D341Med (cell line): Measurements from ENCODE around the gene P2RX6.
"Not testable (repeated sequence)": the region's sequence is repeated elsewhere in the genome, so short reads cannot be mapped to it uniquely, and the experiment has no call there.

ENCODE experiments used
- DNase-seq: peaks from one replicate; pipeline ENCODE4 v3.0.0; 2012; ENCODE audit warnings: low spot score

P2RX6 gene

DNA sequence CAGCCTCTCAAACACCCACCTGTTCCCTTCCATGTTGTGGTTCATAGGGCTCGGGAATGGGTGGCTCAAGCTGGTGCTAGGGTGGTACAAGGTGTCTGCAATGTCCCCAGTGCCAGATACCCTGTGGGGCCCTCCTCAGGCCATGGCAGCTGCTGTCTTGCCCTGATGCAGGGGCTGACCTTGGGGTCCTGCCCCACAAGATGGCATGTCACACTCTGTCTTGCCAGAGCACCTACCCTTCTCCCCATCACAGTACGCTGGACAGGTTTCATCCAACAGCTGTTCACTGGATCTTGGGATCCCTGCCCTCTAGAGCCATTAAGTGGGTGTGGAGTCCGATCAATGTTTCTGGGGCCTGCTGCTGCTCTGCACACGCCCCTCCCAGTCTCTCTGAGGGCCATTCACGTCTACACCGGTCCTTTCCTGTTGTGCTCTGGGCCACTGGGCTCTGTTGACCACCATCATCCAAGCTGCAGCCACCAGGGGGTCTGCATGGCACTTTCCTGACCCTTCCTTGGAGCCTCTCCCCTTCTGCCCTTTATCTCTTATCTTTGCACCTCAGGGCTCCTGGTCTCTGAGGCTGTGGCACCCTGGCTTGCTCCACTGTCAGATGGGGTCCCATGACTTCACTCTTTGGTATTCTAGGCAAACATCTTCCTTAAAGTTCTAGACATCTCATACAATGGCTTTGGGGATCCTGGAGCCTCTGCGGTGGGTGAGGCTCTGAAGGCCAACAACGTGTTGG, 37.9 kb downstream of the P2RX6 start:
- DNase-seq: peak; percentile 16

- DNase-seq: peak; percentile 20
Observed at GRCh38 chr22:21054046-21054713, 39.2 kb downstream of the P2RX6 start.

DNA sequence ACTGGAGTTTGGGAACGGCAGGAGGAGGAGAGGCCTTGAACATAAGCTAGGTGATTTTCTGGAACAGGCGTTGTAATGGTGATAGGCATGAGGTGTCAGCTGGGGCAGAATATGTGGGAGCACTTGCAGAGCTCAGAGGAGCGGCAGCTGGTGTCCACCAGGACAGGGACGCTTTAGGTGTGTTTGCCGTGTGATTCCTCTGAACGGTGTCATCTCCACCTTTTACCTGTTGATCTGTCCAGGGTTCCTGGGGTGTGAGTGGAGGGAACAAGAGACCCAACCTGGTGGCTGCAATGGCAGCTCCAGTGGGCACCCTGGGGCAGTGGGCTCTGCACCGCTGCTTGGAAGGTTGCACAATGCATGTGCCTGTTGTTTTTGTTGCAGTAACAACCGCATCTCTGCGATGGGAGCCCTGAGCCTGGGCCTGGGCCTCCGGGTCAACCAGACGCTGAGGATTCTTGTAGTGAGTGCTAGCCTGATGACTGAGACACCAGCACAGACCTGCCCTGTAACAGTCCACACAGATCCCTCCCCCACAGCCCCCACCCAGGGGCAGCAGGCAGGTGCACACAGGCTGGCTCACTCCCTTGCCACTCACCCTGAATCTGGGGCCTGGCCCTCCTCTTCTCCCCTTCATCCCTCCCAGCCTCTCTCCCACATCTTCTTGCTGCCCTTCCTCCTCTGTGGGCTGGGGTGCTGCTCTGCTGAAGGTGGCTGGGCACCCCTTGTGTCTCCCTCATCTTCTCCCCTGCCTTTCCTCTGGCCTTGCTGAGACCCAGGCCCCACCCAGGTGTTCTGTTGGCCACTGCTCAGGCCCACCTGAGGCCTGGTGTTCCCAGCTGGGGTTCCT, 40.0 kb downstream of the P2RX6 start:
- peak; percentile 27 for DNase-seq

DNA sequence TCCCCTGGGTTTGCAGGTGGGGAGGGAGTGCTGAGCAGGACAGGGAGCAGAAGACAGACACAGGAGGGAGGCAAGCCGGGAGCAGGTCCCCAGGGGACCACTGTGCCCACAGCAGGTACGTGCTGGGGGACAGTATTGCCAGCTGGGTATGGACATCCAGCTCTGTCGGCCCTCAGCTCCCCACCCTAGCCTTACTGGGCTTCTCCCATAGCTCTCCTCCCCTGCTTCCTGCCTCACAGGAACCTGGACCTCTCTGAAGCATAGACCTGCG, 40.5 kb downstream of the P2RX6 start:
- DNase-seq: no peak

DNA sequence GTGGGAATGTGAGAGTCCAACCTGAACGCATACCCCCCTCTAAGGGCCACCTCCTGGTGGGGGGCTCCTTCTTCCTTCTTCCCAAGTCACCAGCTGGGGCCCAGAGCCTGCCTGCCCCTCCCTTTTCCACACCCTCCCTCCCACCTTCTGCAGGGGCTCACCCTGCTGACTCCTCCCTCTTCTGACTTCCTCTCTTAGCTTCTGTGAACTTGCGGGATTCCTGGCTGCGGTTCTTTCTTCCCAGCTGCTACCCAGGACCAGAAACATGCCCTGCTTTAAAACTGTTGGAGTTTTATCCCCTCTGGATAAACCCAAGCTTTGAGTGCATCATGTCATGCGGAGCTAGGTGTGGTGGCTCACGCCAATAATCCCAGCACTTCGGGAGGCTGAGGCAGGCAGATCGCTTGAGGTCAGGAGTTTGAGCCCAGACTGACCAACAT, 40.9 kb downstream of the P2RX6 start:
- DNase-seq: peak; percentile 21

DNA sequence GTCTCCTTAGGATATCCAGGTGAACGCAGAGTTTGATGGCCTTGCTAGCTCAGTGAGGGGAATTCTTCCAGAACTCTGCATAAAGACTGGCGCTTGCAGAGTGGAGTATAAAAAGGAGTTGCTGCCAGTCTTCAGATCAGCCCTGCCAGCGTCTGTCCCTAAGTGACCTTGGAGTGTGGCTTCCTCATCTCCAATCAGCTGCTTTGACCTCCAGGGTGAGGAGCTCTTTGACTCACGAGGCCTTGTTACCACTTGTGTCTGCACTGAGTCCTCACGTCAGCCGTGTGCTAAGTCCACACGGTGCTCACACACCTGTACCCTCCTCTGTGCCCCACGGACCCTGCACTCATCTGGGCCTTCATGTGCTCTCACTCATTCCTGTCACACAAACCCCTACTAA, 45.4 kb downstream of the P2RX6 start:
- DNase-seq: not testable (repeated sequence)

GRCh38 chr22:21061660-21062321, 46.8 kb downstream of the P2RX6 start:
- not testable (repeated sequence) for DNase-seq

DNA sequence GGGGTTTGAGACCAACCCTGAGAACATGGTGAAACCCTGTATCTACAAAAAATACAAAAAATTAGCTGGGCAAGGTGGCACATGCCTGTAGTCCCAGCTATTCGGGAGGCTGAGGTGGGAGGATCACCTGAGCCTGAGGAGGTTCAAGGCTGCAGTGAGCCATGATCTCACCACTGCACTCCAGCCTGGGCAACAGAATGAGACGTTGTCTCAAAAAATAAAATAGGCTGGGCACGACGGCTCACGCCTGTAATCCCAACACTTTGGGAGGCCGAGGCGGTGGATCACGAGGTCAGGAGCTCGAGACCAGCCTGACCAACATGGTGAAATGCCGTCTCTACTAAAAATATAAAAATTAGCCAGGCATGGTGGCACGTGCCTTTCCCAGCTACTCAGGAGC, 49.5 kb downstream of the P2RX6 start:
- DNase-seq: not testable (repeated sequence)

DNA sequence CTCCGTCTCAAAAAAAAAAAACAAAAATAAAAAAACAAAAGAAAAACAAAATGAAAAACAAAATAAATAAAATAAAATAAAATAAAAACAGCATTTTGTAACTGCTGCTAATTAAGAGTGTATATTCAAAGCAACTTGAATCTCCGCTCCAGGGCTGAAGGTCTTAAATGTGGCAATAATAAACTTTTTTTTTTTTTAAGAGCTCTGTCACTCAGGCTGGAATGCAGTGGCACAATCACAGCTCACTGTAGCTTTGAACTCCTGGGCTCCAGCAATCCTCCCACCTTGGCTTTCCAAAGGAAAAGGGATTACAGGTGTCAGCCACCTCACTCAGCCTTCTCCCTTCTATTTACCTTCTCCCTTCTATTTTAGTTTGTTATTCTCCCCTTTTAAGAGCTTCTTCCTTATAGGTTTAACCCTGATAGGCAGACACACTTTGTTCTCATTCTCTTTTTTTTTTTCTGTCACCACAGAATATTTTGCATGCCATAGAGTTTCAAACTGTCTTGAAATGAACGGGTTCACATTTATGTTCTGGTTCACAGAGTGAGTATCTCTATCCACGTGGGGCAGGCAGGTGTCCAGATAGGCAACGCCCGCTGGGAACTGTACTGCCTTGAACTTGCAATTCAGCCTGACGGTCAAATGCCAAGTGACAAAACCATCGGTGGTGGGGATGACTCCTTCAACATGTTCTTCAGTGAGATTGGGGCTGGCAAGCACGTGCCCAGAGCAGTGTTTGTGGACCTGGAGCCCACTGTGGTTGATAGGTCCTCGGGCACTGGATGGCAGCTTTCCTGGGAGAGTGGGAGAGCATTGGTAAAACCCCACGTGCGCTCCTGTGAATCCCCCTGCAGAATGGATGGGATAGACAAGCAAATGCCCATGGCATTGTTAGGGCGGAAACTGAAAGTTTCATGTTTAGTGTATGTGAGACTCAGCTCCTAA, 50.2 kb downstream of the P2RX6 start:
- no peak for DNase-seq

- no peak for DNase-seq
Observed at GRCh38 chr22:21067075-21067900, 52.3 kb downstream of the P2RX6 start.

- DNase-seq: no peak
Observed at GRCh38 chr22:21067901-21068680, 53.1 kb downstream of the P2RX6 start.

DNA sequence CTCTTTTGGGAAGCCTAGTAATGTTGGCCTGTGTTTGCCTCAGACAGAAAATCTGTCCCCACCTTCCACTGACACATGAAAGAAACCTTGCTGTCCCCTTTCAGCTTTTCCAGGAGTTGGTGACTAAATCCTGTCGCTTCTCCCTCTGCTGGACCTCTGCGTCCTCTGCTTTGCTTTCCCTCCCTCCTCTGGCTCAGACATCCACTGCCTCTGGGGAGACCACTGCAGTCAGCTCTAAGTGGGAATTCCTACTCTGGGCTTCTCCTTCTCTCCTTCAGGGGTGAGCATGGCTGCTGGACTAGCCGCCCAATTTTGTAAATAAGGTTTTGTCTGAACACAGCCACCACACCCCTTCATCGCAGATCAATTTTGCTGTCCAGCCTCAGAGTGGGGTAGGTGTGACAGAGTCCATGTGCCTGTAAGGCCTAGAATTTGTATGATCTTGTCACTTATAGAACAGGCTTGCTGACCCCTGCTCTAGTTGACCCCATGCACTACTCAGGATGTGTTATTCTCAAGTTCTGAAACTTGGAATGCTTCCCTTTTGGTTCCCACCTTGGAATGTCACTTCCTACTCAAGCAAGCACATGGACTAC, 53.8 kb downstream of the P2RX6 start:
- no peak for DNase-seq

DNA sequence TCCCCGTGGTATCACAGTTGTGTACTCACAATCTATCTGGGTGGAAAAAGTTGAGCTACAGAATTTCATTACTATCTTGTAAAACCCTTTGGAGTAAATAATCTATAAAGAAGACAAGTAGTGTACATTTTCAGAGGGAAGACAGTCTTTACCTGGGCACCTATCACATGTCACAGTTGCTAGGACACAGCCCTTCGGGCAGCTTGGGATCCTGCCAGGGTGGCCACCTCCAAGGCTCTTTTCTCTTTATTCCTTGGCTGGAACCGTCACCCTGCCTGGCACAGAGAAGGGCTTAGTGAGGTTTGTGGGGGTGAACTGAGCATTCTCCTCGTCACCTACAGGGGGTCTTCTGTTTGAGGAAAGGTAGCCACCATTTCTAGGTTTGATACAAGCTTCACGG, 54.4 kb downstream of the P2RX6 start:
- DNase-seq: no peak

DNA sequence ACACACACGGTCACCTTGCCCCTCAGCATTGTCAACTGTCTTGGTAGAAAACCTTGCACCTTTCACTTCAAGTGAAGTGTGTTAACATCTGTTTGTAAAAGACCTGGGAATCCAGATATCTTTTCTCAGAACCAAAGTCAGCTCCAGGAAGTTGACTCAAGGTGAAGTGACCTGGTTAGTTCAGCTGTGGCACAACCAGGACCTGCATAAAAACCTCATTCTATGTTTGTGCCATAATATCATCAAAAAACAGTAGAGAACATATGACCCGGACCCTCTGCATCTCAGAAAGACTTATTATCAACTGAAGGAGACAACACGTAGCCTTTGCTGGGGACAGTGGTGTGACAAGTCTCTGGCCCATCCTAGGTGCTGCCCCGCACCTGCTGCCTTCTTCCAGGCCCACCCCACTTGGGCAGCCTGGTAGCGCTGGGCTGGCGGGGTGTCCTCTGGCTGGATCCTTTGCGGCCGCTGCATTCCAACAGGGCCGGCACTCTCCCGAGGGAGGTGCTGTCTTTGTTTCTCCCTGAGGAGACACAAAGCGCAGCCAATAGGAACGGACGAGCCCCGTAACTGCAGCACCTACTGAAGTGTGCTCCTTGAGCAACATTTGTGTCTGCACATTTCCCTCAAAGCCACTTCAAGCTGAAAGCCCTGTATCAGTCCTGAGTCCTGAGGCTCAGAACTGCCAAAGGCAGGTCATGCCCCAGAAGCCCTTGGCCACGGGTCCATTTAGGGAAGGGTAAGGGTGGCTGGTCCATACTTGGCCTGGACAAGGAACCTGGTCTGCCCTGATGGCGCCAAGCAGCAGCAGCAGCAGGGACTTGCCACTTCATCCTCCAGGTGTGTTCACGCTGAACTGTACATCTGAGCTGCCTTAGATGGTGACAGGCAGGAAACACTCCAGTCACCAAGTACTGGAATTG, 56.0 kb downstream of the P2RX6 start:
- DNase-seq: no peak

DNA sequence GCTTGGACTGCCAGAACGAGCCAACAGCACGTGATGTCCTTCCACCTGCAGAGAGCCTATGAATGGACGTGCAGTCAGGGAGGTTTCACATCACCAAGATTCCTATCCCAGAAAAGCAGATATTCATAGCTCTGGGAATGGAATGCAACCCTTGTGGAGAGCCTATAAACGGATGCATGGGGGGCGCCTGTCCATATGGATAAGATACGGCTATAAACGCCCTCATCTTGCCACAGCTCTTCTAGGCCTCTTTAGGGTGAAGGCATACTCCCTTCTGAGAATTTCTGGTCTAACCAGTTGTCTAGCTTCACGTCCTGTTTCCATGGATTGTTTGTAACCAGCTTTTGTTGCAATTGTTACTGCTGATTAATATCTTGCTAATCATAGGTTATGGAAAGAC, 56.8 kb downstream of the P2RX6 start:
- not testable (repeated sequence) for DNase-seq

- DNase-seq: no peak
Observed at GRCh38 chr22:21073023-21073422, 58.1 kb downstream of the P2RX6 start.

DNA sequence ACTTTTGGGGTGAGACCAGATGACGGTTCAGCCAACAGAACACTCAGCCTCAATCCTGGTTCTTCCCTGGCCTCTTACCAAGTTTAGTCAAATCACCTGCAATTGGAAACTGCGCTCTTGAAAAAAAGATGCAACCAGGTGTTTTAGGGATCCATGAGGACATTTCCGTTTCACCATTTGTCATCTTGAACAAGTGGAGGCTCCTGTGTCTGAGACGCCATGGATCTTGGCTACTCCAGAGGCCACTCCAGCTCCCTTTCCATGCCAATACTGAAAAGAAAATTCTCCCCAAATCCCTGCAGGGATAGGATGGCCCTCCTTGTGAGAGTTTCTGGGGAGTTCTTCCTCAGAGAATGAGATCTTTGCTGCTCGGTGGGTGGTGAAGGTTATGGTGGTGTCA, 58.5 kb downstream of the P2RX6 start:
- DNase-seq: no peak

GRCh38 chr22:21074102-21074715, 59.2 kb downstream of the P2RX6 start:
- no peak for DNase-seq
